Uterus (tissue), 4 donors: ENCODE data around the gene GIN1. TPM values are rescaled to one million over a fixed set of nuclear protein-coding genes. Genes with fewer than 3 reads are reported as not detected.

Experiments
- DNase-seq, 2 donors: peaks; one replicate each; pipeline ENCODE4 v3.0.0-alpha.2; 2019 to 2020
- H3K27ac ChIP-seq, 2 donors: fragments of 200-600 bp; sonication (generic); 1 replicate in 1 of 2; 2 replicates in 1 of 2; pipeline ENCODE4 v1.5.1; 2016 to 2018
- H3K27me3 ChIP-seq, 2 donors: fragments of 200-600 bp; sonication (generic); one replicate each; pipeline ENCODE4 v1.5.1; 2018 to 2019; ENCODE audit warnings: control low read depth in 1 of 2
- H3K36me3 ChIP-seq, 2 donors: fragments of 200-600 bp; sonication (generic); one replicate each; pipeline ENCODE4 v1.5.1; 2019; ENCODE audit warnings: control low read depth in 1 of 2
- H3K4me1 ChIP-seq, 2 donors: fragments of 200-600 bp; sonication (generic); one replicate each; pipeline ENCODE4 v1.5.1; 2018 to 2019; ENCODE audit warnings: control low read depth in 1 of 2
- H3K4me3 ChIP-seq, 2 donors: fragments of 200-600 bp; sonication (generic); 1 replicate in 1 of 2; 2 replicates in 1 of 2; pipeline ENCODE4 v1.5.1; 2018 to 2019; ENCODE audit warnings: mild to moderate bottlenecking in 1 of 2
- H3K9me3 ChIP-seq, 2 donors: fragments of 200-600 bp; sonication (generic); one replicate each; pipeline ENCODE4 v1.5.1; 2019; ENCODE audit warnings: control low read depth in 1 of 2
- CTCF ChIP-seq, 4 experiments: fragments of 200-600 bp in 2 of 4; fragments of 450-650 bp in 2 of 4; sonication (generic) in 2 of 4; IDR thresholded peaks; one replicate each; pipeline ENCODE4 v1.5.1; 2016 to 2019; ENCODE audit warnings: antibody characterized with exemption in 4 of 4, mild to moderate bottlenecking in 2 of 4, moderate library complexity in 1 of 4
- POLR2A ChIP-seq, 2 donors: fragments of 450-650 bp; IDR thresholded peaks; one replicate each; pipeline ENCODE4 v1.6.1; 2016; ENCODE audit warnings: antibody characterized with exemption in 2 of 2, mild to moderate bottlenecking in 1 of 2, moderate library complexity in 1 of 2
- intact Hi-C: fragments of 100-400 bp; cut with DNase I; formaldehyde crosslinking; loops from one replicate; pipeline ENCODE4 v1.15.1; 2023; ENCODE audit warnings: low total_unique reads
- total RNA-seq, 4 donors: library from RNA; depleted of rRNA in 3 of 4; stranded (reverse); fragments of >200 nt in 3 of 4; gene quantifications; one replicate each; pipeline versions ENCODE4 v1.1.0 to v1.2.4, GENCODE V29; 2014 to 2023
- donor health status: DM: yes; HTN: yes; CAD: no.

The GIN1 gene
- total RNA-seq, 4 donors from 2014 or later: 10.0 to 14.5 (median 12.6) TPM

GRCh38 chr5:103122242-103122641 is 2.3 kb upstream of the GIN1 start:
- intact Hi-C loops: no loop called here

GRCh38 chr5:103120607-103121200 is 766 bp upstream of the GIN1 start:
- Histone ChIP-seq H3K4me1 (peaks cover 0 to 9% of the 10 kb centered on the region in 2 donors), H3K36me3 (no peaks in the 10 kb centered on the region), H3K27me3 (no peaks in the 10 kb centered on the region), H3K4me3 (peak overlapping the region; percentile 61 to 78), H3K9me3 (no peaks in the 10 kb centered on the region), H3K27ac (peak overlapping the region; percentile 88 to 94)
- intact Hi-C loops: no loop called here
- no peak for DNase-seq
- TF ChIP-seq CTCF (IDR thresholded peaks at IDR 0.05) (no peak), POLR2A (IDR thresholded peaks at IDR 0.05) (no peak)

More at GRCh38 chr5:103122242-103122641, 2.3 kb upstream of the GIN1 start:
- no peak overlapping the region for H3K27ac ChIP-seq
- TF ChIP-seq CTCF (IDR thresholded peaks at IDR 0.05): no peak
- TF ChIP-seq POLR2A (IDR thresholded peaks at IDR 0.05): no peak
- H3K4me3 ChIP-seq: no peak overlapping the region
- H3K36me3 ChIP-seq: no peaks in the 10 kb centered on the region
- no peaks in the 10 kb centered on the region for H3K27me3 ChIP-seq
- H3K9me3 ChIP-seq: no peaks in the 10 kb centered on the region
- DNase-seq: no peak
- peaks cover 0 to 9% of the 10 kb centered on the region in 2 donors for H3K4me1 ChIP-seq

GRCh38 chr5:103119070-103119764 is 721 bp downstream of the GIN1 start:
- Histone ChIP-seq H3K27ac (peak overlapping the region; percentile 88 to 94), H3K4me1 (peaks cover 0 to 9% of the 10 kb centered on the region in 2 donors), H3K36me3 (no peaks in the 10 kb centered on the region), H3K4me3 (peak overlapping the region; percentile 61 to 78), H3K27me3 (no peaks in the 10 kb centered on the region), H3K9me3 (no peaks in the 10 kb centered on the region)
- intact Hi-C loops: no loop called here
- no peak for TF ChIP-seq POLR2A (IDR thresholded peaks at IDR 0.05)
- TF ChIP-seq CTCF (IDR thresholded peaks at IDR 0.05): no peak
- no peak for DNase-seq

- Histone ChIP-seq H3K27me3 (no peaks in the 10 kb centered on the region), H3K4me1 (peaks cover 0 to 9% of the 10 kb centered on the region in 2 donors), H3K9me3 (no peaks in the 10 kb centered on the region), H3K27ac (no peak overlapping the region), H3K36me3 (no peaks in the 10 kb centered on the region), H3K4me3 (no peak overlapping the region)
- intact Hi-C loops: no loop called here
- DNase-seq: no peak
- no peak for TF ChIP-seq POLR2A (IDR thresholded peaks at IDR 0.05)
- no peak for TF ChIP-seq CTCF (IDR thresholded peaks at IDR 0.05)
Observed at GRCh38 chr5:103117471-103117991, 2.4 kb downstream of the GIN1 start.

- Histone ChIP-seq H3K4me1 (peaks cover 0 to 9% of the 10 kb centered on the region in 2 donors), H3K4me3 (no peak overlapping the region), H3K27ac (no peak overlapping the region), H3K27me3 (no peaks in the 10 kb centered on the region), H3K9me3 (no peaks in the 10 kb centered on the region), H3K36me3 (no peaks in the 10 kb centered on the region)
- intact Hi-C loops: no loop called here
- TF ChIP-seq POLR2A (IDR thresholded peaks at IDR 0.05): no peak
- no peak for TF ChIP-seq CTCF (IDR thresholded peaks at IDR 0.05)
- no peak for DNase-seq
Observed at GRCh38 chr5:103114440-103114839, 5.5 kb downstream of the GIN1 start.
